HUES48 (cell line): Measurements from ENCODE around the gene G3BP1.

Experiments used
- H3K27ac ChIP-seq: one replicate; pipeline ENCODE4 v1.7.0; 2013; ENCODE audit warnings: low read depth, low read length, inconsistent platforms
- H3K27me3 ChIP-seq: 2 replicates; pipeline ENCODE4 v1.6.1; 2013; ENCODE audit warnings: mild to moderate bottlenecking, low read length; ENCODE audit not compliant: control insufficient read depth, insufficient read depth
- H3K36me3 ChIP-seq: 2 replicates; pipeline ENCODE4 v1.6.1; 2013; ENCODE audit warnings: low read length; ENCODE audit not compliant: control insufficient read depth, insufficient read depth
- H3K4me1 ChIP-seq: 2 replicates; pipeline ENCODE4 v1.6.1; 2013; ENCODE audit warnings: mild to moderate bottlenecking, low read length; ENCODE audit not compliant: control insufficient read depth, insufficient read depth
- H3K4me3 ChIP-seq: 2 replicates; pipeline ENCODE4 v1.5.1; 2013; ENCODE audit warnings: mild to moderate bottlenecking, low read depth, low read length
- H3K9ac ChIP-seq: 2 replicates; pipeline ENCODE4 v1.6.1; 2013; ENCODE audit warnings: mild to moderate bottlenecking, low read depth, low read length, moderate library complexity
- H3K9me3 ChIP-seq: 2 replicates; pipeline ENCODE4 v1.6.1; 2013; ENCODE audit warnings: low read length; ENCODE audit not compliant: control insufficient read depth, insufficient read depth

Gene G3BP1

GRCh38 chr5:151799407-151799806, 27.7 kb downstream of the G3BP1 start:
- H3K9ac ChIP-seq = no peak overlapping the region
- H3K9me3 ChIP-seq = no peaks in the 10 kb centered on the region
- peaks cover 97% of the 10 kb centered on the region for H3K36me3 ChIP-seq
- H3K27me3 ChIP-seq = no peaks in the 10 kb centered on the region
- no peaks in the 10 kb centered on the region for H3K4me1 ChIP-seq
- H3K4me3 ChIP-seq = no peak overlapping the region
- H3K27ac ChIP-seq = no peak overlapping the region

GRCh38 chr5:151800532-151800931, 28.8 kb downstream of the G3BP1 start:
- H3K36me3 ChIP-seq = peaks cover 97% of the 10 kb centered on the region
- H3K9me3 ChIP-seq = no peaks in the 10 kb centered on the region
- H3K9ac ChIP-seq = no peak overlapping the region
- H3K27me3 ChIP-seq = no peaks in the 10 kb centered on the region
- H3K4me1 ChIP-seq = no peaks in the 10 kb centered on the region
- no peak overlapping the region for H3K27ac ChIP-seq
- no peak overlapping the region for H3K4me3 ChIP-seq

- no peaks in the 10 kb centered on the region for H3K27me3 ChIP-seq
- H3K36me3 ChIP-seq = peaks cover 94% of the 10 kb centered on the region
- H3K27ac ChIP-seq = no peak overlapping the region
- no peaks in the 10 kb centered on the region for H3K9me3 ChIP-seq
- H3K4me3 ChIP-seq = no peak overlapping the region
- H3K4me1 ChIP-seq = no peaks in the 10 kb centered on the region
- H3K9ac ChIP-seq = no peak overlapping the region
Measured at GRCh38 chr5:151805414-151806223, 33.9 kb downstream of the G3BP1 start.

DNA sequence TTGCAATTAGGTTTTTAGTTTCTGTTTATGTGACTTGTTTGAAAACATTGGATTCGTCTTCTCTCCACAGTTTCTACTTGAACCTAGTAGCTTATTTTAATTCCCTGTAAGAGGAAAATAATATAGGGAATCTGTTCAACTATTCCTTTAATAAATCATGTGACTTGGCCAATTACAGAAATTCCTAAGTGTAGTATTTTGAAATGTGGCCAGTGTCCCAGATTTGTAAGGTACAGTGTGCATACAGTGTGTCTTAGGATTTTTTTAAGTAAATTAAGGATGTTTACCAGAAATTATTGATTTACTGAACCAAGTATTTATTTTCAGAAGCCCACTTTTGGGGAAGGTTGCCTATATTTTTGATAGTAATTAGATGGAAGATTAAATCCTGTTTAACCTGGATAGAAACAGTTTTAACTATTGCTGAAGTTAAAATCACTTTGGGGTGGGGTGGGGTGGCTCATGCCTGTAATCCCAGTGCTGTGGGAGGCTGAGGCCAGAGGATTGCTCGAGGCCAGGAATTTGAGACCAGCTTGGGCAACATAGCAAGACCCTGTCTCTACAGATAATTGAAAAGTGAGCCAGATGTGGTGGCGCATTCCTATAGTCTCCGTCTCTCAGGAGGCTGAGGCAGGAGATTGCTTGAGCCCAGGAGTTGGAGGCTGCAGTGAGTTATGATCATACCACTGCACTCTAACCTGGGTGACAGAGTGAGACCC, 36.9 kb downstream of the G3BP1 start:
- H3K27ac ChIP-seq = no peak overlapping the region
- H3K9me3 ChIP-seq = no peaks in the 10 kb centered on the region
- H3K4me1 ChIP-seq = no peaks in the 10 kb centered on the region

GRCh38 chr5:151810449-151810848, 38.7 kb downstream of the G3BP1 start:
- peaks cover 96% of the 10 kb centered on the region for H3K36me3 ChIP-seq
- H3K9me3 ChIP-seq = no peaks in the 10 kb centered on the region
- H3K9ac ChIP-seq = no peak overlapping the region
- no peak overlapping the region for H3K27ac ChIP-seq
- H3K4me3 ChIP-seq = no peak overlapping the region
- H3K4me1 ChIP-seq = 0 out of 2 replicates have a peak, but pooled peaks cover 3% of the 10 kb centered on the region
- no peaks in the 10 kb centered on the region for H3K27me3 ChIP-seq

More for the DNA sequence above, 36.9 kb downstream of the G3BP1 start:
- H3K27me3 ChIP-seq = no peaks in the 10 kb centered on the region
- peaks cover 96% of the 10 kb centered on the region for H3K36me3 ChIP-seq
- H3K9ac ChIP-seq = no peak overlapping the region
- H3K4me3 ChIP-seq = no peak overlapping the region

DNA sequence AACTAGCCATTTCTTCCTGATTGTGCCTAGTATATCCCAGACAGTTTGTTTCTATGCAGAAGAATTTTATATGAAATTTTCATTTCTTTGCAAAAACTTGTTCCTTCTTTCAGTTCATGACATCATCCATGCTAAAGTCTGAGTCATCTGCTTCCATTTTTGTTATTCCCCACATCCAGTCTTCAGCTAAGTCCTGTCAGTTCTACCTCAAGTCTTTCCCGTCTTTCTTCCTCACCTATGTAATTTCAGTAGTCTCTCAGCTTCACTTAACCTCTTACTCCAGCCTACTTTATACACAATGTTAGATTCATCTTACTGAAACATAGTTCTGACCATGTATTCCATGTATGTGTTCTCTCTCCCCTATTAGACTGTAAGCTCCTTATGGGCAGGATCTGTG, 39.1 kb downstream of the G3BP1 start:
- Histone ChIP-seq H3K9me3 (no peaks in the 10 kb centered on the region), H3K27ac (no peak overlapping the region), H3K4me1 (0 out of 2 replicates have a peak, but pooled peaks cover 3% of the 10 kb centered on the region), H3K9ac (no peak overlapping the region), H3K27me3 (no peaks in the 10 kb centered on the region), H3K4me3 (no peak overlapping the region), H3K36me3 (peaks cover 94% of the 10 kb centered on the region)

DNA sequence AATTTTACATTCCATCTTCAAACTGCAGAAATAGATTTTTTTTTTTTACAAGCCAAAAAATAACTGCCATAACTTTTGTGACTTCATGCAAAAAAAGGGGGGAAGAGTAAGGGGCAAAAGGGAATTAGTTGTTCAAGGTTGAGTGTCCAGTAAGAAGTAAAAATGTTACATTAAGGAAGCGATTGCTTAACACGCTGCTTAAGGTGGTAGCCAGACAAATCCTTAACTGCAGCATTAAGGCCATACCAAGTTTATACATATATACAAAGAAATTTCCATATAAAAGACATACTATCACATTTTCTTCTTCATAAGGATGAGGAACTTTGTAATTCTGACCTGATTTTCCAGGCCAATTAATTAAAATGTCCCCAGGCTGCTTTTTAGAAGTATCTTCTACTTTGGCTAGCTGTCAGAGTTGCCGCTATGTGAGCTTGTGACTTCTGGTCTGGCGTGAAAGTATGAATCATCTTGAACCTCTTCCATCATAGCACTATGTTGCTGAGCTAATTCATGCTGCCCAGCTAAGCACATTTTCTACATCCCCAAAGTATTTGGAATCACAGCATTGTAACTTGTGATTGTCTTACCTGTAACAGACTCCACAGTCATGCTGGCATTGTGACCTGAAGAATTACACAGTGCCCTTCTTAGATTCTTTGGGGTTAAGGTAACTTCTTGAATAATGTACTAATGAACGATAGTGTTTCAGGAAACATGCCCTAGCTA, 40.0 kb downstream of the G3BP1 start:
- Histone ChIP-seq H3K4me1 (0 out of 2 replicates have a peak, but pooled peaks cover 3% of the 10 kb centered on the region), H3K9ac (no peak overlapping the region), H3K27ac (no peak overlapping the region), H3K4me3 (no peak overlapping the region), H3K9me3 (no peaks in the 10 kb centered on the region), H3K36me3 (peaks cover 94% of the 10 kb centered on the region), H3K27me3 (no peaks in the 10 kb centered on the region)

DNA sequence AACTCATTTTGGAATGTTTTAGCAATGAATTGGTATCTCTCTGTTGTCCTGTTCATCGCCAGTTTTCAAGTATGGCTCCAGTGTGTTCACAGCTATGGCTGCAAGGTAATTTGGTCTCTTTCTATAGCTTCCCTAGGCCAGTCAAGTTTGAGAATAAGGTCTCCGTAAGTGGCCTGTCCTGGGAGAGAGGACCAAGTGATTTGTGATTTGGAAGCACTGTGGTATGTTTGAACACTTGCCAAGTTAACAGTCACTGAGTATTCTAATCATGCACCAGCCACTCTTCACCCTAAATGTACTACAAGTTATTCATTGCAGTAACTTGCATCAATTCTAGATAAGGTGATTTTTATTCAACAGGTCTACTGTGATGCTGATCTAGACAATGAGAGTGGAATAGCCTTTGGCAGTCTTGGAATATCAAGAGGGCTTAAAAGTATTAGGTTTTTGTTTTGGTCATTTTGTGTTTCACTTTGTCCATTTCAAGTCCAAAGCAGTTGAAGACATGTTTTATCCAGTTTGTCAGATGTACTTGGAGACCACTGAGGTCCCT, 41.1 kb downstream of the G3BP1 start:
- Histone ChIP-seq H3K27ac (no peak overlapping the region), H3K4me3 (no peak overlapping the region), H3K27me3 (no peaks in the 10 kb centered on the region), H3K9me3 (no peaks in the 10 kb centered on the region), H3K4me1 (0 out of 2 replicates have a peak, but pooled peaks cover 3% of the 10 kb centered on the region), H3K36me3 (peaks cover 90% of the 10 kb centered on the region), H3K9ac (no peak overlapping the region)

GRCh38 chr5:151815051-151815450, 43.3 kb downstream of the G3BP1 start:
- no peak overlapping the region for H3K27ac ChIP-seq
- no peaks in the 10 kb centered on the region for H3K9me3 ChIP-seq
- no peak overlapping the region for H3K4me3 ChIP-seq
- H3K4me1 ChIP-seq = 0 out of 2 replicates have a peak, but pooled peaks cover 3% of the 10 kb centered on the region
- H3K9ac ChIP-seq = no peak overlapping the region
- H3K36me3 ChIP-seq = peaks cover 72% of the 10 kb centered on the region
- H3K27me3 ChIP-seq = no peaks in the 10 kb centered on the region

DNA sequence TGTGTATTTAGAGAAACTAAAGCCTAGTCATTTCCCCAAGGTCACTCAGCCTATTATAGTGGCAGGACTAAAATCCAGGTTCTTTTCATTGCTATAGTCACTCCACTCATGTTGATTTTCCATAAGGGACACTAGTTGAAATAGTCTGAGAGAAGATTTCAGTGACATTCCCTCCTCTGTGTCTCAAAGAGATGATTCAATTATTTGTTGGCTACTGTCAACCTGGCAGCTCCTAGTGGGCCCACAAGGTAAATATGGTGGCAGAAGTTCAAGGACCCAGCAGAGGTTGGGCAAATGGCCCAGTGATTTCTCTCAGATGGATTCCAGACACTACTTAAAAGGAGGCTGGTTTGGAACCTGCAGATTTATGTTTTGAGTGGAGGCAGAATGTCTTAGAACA, 48.1 kb downstream of the G3BP1 start:
- Histone ChIP-seq H3K36me3 (peaks cover 24% of the 10 kb centered on the region), H3K4me1 (0 out of 2 replicates have a peak, but pooled peaks cover 3% of the 10 kb centered on the region), H3K9ac (no peak overlapping the region), H3K4me3 (no peak overlapping the region), H3K9me3 (no peaks in the 10 kb centered on the region), H3K27ac (no peak overlapping the region), H3K27me3 (no peaks in the 10 kb centered on the region)
